ENCODE results near the gene FEM1C. TPM values are rescaled to one million over a fixed set of nuclear protein-coding genes. Genes with fewer than 3 reads are reported as not detected.

FEM1C gene
- total RNA-seq, 1 experiment from 2014 or later, result 27.5 TPM

DNA sequence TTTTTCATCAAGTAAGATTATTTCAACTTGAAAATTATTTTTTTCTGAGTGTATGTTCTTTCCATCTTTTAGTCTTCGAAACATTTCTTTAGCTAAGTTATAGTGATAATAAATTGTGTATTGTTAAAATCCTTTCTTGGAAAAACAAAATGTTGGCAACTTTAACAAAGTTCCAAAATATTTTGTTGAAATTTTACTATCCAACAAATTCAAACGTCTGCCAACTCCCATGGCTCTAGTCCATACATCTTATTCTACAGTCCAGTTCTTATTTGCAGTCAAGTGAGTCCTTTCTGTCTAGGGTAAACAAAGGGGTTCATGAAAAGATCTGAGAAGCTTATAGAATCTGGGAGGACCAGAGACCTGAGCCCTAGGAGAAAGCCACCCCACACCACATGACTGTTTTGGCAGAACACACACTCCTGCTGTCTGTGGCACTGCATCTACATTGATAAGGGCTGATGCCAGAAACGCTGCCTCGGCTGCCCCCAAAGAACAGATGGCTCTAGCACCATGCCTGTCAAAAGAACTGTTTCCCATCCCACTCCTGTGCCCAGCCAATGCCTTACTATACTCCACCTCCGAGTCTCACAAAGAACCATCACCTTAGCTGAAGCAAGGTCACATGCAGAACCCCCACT is 47.5 kb downstream of the FEM1C start:
- BruUV-seq (replicated peaks), result no TSS peak
- Histone ChIP-seq H3K79me2 (ENCODE audit: insufficient read depth, low read length) (no peaks in the 10 kb centered on the region), H4K20me1 (ENCODE audit: insufficient read depth) (no peaks in the 10 kb centered on the region), H3K4me3 (replicated peaks in 1 of 2; ENCODE audit: low read depth in 1 of 2, low read length in 2 of 2) (no peak overlapping the region), H3K4me2 (ENCODE audit: low read length) (no peak overlapping the region), H2AFZ (ENCODE audit: low read depth, low read length, poor library complexity, severe bottlenecking) (no peak overlapping the region), H3K9ac (ENCODE audit: low read length) (no peak overlapping the region), H3K9me3 (ENCODE audit: control insufficient read depth in 1 of 2, insufficient read depth in 1 of 2, low read depth in 1 of 2, low read length in 2 of 2) (no peaks in the 10 kb centered on the region), H3K27me3 (ENCODE audit: insufficient read depth, low read length) (no peaks in the 10 kb centered on the region), H3K4me1 (ENCODE audit: control insufficient read depth in 1 of 2, insufficient read depth in 2 of 2, low read length in 2 of 2) (peaks cover 0 to 6% of the 10 kb centered on the region in 2 experiments; a peak in 1 of 4 replicates), H3K9me2 (ENCODE audit: insufficient read depth) (no peaks in the 10 kb centered on the region), H3K36me3 (ENCODE audit: control insufficient read depth in 1 of 2, insufficient read depth in 2 of 2, low read length in 2 of 2) (no peaks in the 10 kb centered on the region), H3K27ac (ENCODE audit: low read depth, low read length) (no peak overlapping the region)
- RAD21 ChIA-PET (ENCODE audit: low non-redundant PET in 1 of 2, low total read pairs in 2 of 2, uncharacterized antibody in 2 of 2, unreplicated experiment in 2 of 2), result no interaction called here
- CTCF ChIA-PET, result no interaction called here
- POLR2A ChIA-PET, result no interaction called here
- TF ChIP-seq SRF (IDR thresholded peaks at IDR 0.05; ENCODE audit: low read depth), result no peak
- no peak for TF ChIP-seq EZH2phosphoT487 (IDR thresholded peaks at IDR 0.05; ENCODE audit: borderline replicate concordance)
- TF ChIP-seq, protein P1, sequence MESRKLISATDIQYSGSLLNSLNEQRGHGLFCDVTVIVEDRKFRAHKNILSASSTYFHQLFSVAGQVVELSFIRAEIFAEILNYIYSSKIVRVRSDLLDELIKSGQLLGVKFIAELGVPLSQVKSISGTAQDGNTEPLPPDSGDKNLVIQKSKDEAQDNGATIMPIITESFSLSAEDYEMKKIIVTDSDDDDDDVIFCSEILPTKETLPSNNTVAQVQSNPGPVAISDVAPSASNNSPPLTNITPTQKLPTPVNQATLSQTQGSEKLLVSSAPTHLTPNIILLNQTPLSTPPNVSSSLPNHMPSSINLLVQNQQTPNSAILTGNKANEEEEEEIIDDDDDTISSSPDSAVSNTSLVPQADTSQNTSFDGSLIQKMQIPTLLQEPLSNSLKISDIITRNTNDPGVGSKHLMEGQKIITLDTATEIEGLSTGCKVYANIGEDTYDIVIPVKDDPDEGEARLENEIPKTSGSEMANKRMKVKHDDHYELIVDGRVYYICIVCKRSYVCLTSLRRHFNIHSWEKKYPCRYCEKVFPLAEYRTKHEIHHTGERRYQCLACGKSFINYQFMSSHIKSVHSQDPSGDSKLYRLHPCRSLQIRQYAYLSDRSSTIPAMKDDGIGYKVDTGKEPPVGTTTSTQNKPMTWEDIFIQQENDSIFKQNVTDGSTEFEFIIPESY (IDR thresholded peaks at IDR 0.05; ENCODE audit: extremely low read depth, insufficient replicate concordance, low read length), result no peak
- no peak for TF ChIP-seq SIN3A (IDR thresholded peaks at IDR 0.05; ENCODE audit: low read depth)
- TF ChIP-seq YY1 (IDR thresholded peaks at IDR 0.05; ENCODE audit: extremely low read depth, insufficient replicate concordance, low read depth, low read length), result no peak
- TF ChIP-seq, protein P2, sequence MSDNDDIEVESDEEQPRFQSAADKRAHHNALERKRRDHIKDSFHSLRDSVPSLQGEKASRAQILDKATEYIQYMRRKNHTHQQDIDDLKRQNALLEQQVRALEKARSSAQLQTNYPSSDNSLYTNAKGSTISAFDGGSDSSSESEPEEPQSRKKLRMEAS (IDR thresholded peaks at IDR 0.05), result no peak
- no peak for TF ChIP-seq ZFX (IDR thresholded peaks at IDR 0.05)
- DNase-seq (ENCODE audit: low read depth, low spot score) (no peak), ATAC-seq (no peak)
- intact Hi-C loops (cut with micrococcal nuclease), result no loop called here

Data from HCT116 (cell line).